Right lobe of liver (tissue), 4 donors: ENCODE measurements around the gene CLSTN1.

ENCODE experiments used
- CTCF ChIP-seq, 4 donors: fragments of 200-600 bp in 3 of 4; fragments of 450-650 bp in 1 of 4; IDR thresholded peaks; one replicate each; pipeline versions ENCODE4 v1.5.1 to v1.8.0; 2016 to 2022; ENCODE audit warnings: antibody characterized with exemption in 4 of 4, mild to moderate bottlenecking in 2 of 4
- POLR2A ChIP-seq: fragments of 450-650 bp; IDR thresholded peaks from one replicate; pipeline ENCODE4 v1.6.1; 2017; ENCODE audit warnings: antibody characterized with exemption, mild to moderate bottlenecking
- donor health status: DM: no; HTN: no; CAD: no.
- donor health status: DM: no; HTN: no; CAD: no.
- donor health status: DM: no; HTN: yes; CAD: no.

- no peak for TF ChIP-seq CTCF (IDR thresholded peaks at IDR 0.05)
- TF ChIP-seq POLR2A = no peak
Measured at GRCh38 chr1:9731561-9731960, 92.2 kb downstream of the CLSTN1 start.
